Spinal cord (tissue), 10 donors: Measurements from ENCODE around the gene FOXP4. TPM values are rescaled to one million over a fixed set of nuclear protein-coding genes. Genes with fewer than 3 reads are reported as not detected.

ENCODE experiments used
- DNase-seq, 6 donors: peaks; one replicate each; pipeline versions ENCODE4 v3.0.0 to v3.0.0-alpha.2; 2013 to 2015; ENCODE audit warnings: low spot score in 6 of 6, low read depth in 4 of 6
- H3K27ac ChIP-seq: one replicate; pipeline ENCODE4 v1.5.1; 2013; ENCODE audit warnings: low read depth, low read length, control low read depth
- H3K27me3 ChIP-seq: one replicate; pipeline ENCODE4 v1.6.1; 2013; ENCODE audit warnings: low read length; ENCODE audit not compliant: control insufficient read depth, insufficient read depth
- H3K36me3 ChIP-seq: one replicate; pipeline ENCODE4 v1.6.1; 2013; ENCODE audit warnings: low read length; ENCODE audit not compliant: control insufficient read depth, insufficient read depth
- H3K4me1 ChIP-seq: one replicate; pipeline ENCODE4 v1.6.1; 2013; ENCODE audit warnings: low read length; ENCODE audit not compliant: control insufficient read depth, insufficient read depth
- H3K4me3 ChIP-seq: one replicate; pipeline ENCODE4 v1.5.1; 2013; ENCODE audit warnings: low read depth, low read length, control low read depth
- H3K9me3 ChIP-seq: one replicate; pipeline ENCODE4 v1.6.1; 2013; ENCODE audit warnings: low read length; ENCODE audit not compliant: control insufficient read depth, insufficient read depth
- WGBS: methylation state at CpG from one replicate; pipeline ENCODE4 v1.1.5; 2013; ENCODE audit warnings: missing lambda C conversion rate; ENCODE audit not compliant: insufficient coverage; 5-methylcytosine and 5-hydroxymethylcytosine counted together
- polyA plus RNA-seq, 2 donors: library from polyadenylated mRNA; unstranded; fragments of 120-200 nt; gene quantifications; one replicate each; pipeline ENCODE4 v1.2.1, GENCODE V29; 2013; ENCODE audit not compliant: insufficient read length in 2 of 2
- total RNA-seq, 2 donors: library from RNA; depleted of rRNA in 1 of 2; stranded (reverse); fragments of 120-200 nt in 1 of 2; fragments of >200 nt in 1 of 2; gene quantifications; one replicate each; pipeline versions ENCODE4 v1.2.3 to v1.2.4, GENCODE V29; 2013 to 2014
- donor health status: healthy.

The FOXP4 gene
- total and polyA plus RNA-seq, 4 donors: 3.5 to 27.8 (median 12.0) TPM

GRCh38 chr6:41645007-41645618 is 98.9 kb downstream of the FOXP4 start:
- H3K4me1 ChIP-seq: peaks cover 80% of the 10 kb centered on the region
- no peak for DNase-seq
- H3K27ac ChIP-seq: no peak overlapping the region
- no peaks in the 10 kb centered on the region for H3K9me3 ChIP-seq
- 48% methylated on average over 8 of the region's 12 CpGs for WGBS
- peaks cover 64% of the 10 kb centered on the region for H3K36me3 ChIP-seq
- H3K27me3 ChIP-seq: peaks cover 9% of the 10 kb centered on the region
- no peak overlapping the region for H3K4me3 ChIP-seq

GRCh38 chr6:41646026-41646795 is 100.0 kb downstream of the FOXP4 start:
- DNase-seq: no peak
- peaks cover 69% of the 10 kb centered on the region for H3K4me1 ChIP-seq
- peaks cover 2% of the 10 kb centered on the region for H3K27me3 ChIP-seq
- peaks cover 64% of the 10 kb centered on the region for H3K36me3 ChIP-seq
- WGBS: 69% methylated on average over 10 of the region's 14 CpGs
- no peaks in the 10 kb centered on the region for H3K9me3 ChIP-seq
- H3K4me3 ChIP-seq: no peak overlapping the region
- H3K27ac ChIP-seq: no peak overlapping the region

- WGBS: 87% methylated on average over 5 of the region's 9 CpGs
- Histone ChIP-seq H3K27ac (no peak overlapping the region), H3K27me3 (peaks cover 2% of the 10 kb centered on the region), H3K4me3 (no peak overlapping the region), H3K9me3 (no peaks in the 10 kb centered on the region), H3K36me3 (peaks cover 73% of the 10 kb centered on the region), H3K4me1 (peaks cover 63% of the 10 kb centered on the region)
- no peak for DNase-seq
Observed at GRCh38 chr6:41647061-41647511, 100.9 kb downstream of the FOXP4 start.

GRCh38 chr6:41648070-41648585 is 101.9 kb downstream of the FOXP4 start:
- no peak overlapping the region for H3K27ac ChIP-seq
- peaks cover 75% of the 10 kb centered on the region for H3K36me3 ChIP-seq
- DNase-seq: no peak
- peaks cover 2% of the 10 kb centered on the region for H3K27me3 ChIP-seq
- H3K4me1 ChIP-seq: peaks cover 54% of the 10 kb centered on the region
- no peaks in the 10 kb centered on the region for H3K9me3 ChIP-seq
- 81% methylated on average over 4 of the region's 7 CpGs for WGBS
- H3K4me3 ChIP-seq: no peak overlapping the region

GRCh38 chr6:41648921-41649320 is 102.7 kb downstream of the FOXP4 start:
- peaks cover 2% of the 10 kb centered on the region for H3K27me3 ChIP-seq
- H3K36me3 ChIP-seq: peaks cover 83% of the 10 kb centered on the region
- no peak for DNase-seq
- H3K4me1 ChIP-seq: peaks cover 53% of the 10 kb centered on the region
- 32% methylated on average over 3 of the region's 5 CpGs for WGBS
- no peaks in the 10 kb centered on the region for H3K9me3 ChIP-seq
- no peak overlapping the region for H3K4me3 ChIP-seq
- no peak overlapping the region for H3K27ac ChIP-seq

- Histone ChIP-seq H3K9me3 (no peaks in the 10 kb centered on the region), H3K4me1 (peaks cover 49% of the 10 kb centered on the region), H3K4me3 (no peak overlapping the region), H3K27ac (no peak overlapping the region), H3K27me3 (no peaks in the 10 kb centered on the region), H3K36me3 (peaks cover 83% of the 10 kb centered on the region)
- DNase-seq: no peak
- WGBS: 87% methylated on average over 10 of the region's 10 CpGs
Observed at GRCh38 chr6:41649596-41649995, 103.4 kb downstream of the FOXP4 start.

GRCh38 chr6:41650120-41650519 is 103.9 kb downstream of the FOXP4 start:
- Histone ChIP-seq H3K27ac (no peak overlapping the region), H3K9me3 (no peaks in the 10 kb centered on the region), H3K4me3 (no peak overlapping the region), H3K4me1 (peaks cover 47% of the 10 kb centered on the region), H3K27me3 (no peaks in the 10 kb centered on the region), H3K36me3 (peaks cover 81% of the 10 kb centered on the region)
- no peak for DNase-seq
- 88% methylated on average over 1 of the region's 2 CpGs for WGBS

GRCh38 chr6:41651246-41651961 is 105.2 kb downstream of the FOXP4 start:
- WGBS: 85% methylated on average over 10 of the region's 11 CpGs
- Histone ChIP-seq H3K4me1 (peaks cover 42% of the 10 kb centered on the region), H3K27ac (no peak overlapping the region), H3K4me3 (no peak overlapping the region), H3K27me3 (no peaks in the 10 kb centered on the region), H3K9me3 (no peaks in the 10 kb centered on the region), H3K36me3 (peaks cover 70% of the 10 kb centered on the region)
- DNase-seq: no peak
